ENCODE data around the gene NEUROG1. TPM values are rescaled to one million over a fixed set of nuclear protein-coding genes. Genes with fewer than 3 reads are reported as not detected.

The NEUROG1 gene
- total RNA-seq, 1 experiment from 2014 or later: not detected

- intact Hi-C loops (cut with micrococcal nuclease): no loop called here
- Mint-ChIP-seq H3K9me3 (ENCODE audit: unreplicated experiment) (no peaks in the 10 kb centered on the region), H3K27ac (ENCODE audit: low read depth, unreplicated experiment) (no peak overlapping the region), H3K4me1 (ENCODE audit: insufficient read depth, unreplicated experiment) (no peaks in the 10 kb centered on the region), H3K27me3 (ENCODE audit: insufficient read depth, unreplicated experiment) (peaks cover 63% of the 10 kb centered on the region), H3K4me3 (ENCODE audit: unreplicated experiment) (no peak overlapping the region), H3K36me3 (ENCODE audit: insufficient read depth, unreplicated experiment) (no peaks in the 10 kb centered on the region)
- no peak for DNase-seq (ENCODE audit: unreplicated experiment)
- TF ChIP-seq CTCF (IDR thresholded peaks at IDR 0.05; ENCODE audit: unreplicated experiment): no peak
- no TSS peak for BruUV-seq (replicated peaks)
- ChIA-PET CTCF (interaction anchor here (2.4 to 23.9 kb wide), 2 partner anchors 18 to 147 kb away, joined by 13 to 391 read pairs; no protein-coding TSS in a partner anchor), POLR2A (interaction anchor here (1.4 kb wide), 1 partner anchor 8 kb away, joined by 3 read pairs; no protein-coding TSS in a partner anchor)
Observed at GRCh38 chr5:135582099-135582781, 46.5 kb upstream of the NEUROG1 start.

- H3K27ac Mint-ChIP-seq (ENCODE audit: low read depth, unreplicated experiment): no peak within 1 kb of the TSS
- H3K27me3 Mint-ChIP-seq (ENCODE audit: insufficient read depth, unreplicated experiment): peaks cover 50% of the 10 kb centered on the region
- no peaks in the 10 kb centered on the region for H3K4me1 Mint-ChIP-seq (ENCODE audit: insufficient read depth, unreplicated experiment)
- H3K4me3 Mint-ChIP-seq (ENCODE audit: unreplicated experiment): peak within 1 kb of the TSS; percentile 69
- no peak for TF ChIP-seq CTCF (IDR thresholded peaks at IDR 0.05; ENCODE audit: unreplicated experiment)
- DNase-seq (ENCODE audit: unreplicated experiment): peak; percentile 95
- intact Hi-C loops (cut with micrococcal nuclease): no loop called here
- no peaks in the 10 kb centered on the region for H3K9me3 Mint-ChIP-seq (ENCODE audit: unreplicated experiment)
- ChIA-PET POLR2A (interaction anchor here (0.6 to 1.1 kb wide), 5 partner anchors 13 to 251 kb away, joined by 3 read pairs; no protein-coding TSS in a partner anchor), CTCF (interaction anchor here (0.6 to 23.9 kb wide), 8 partner anchors 14 to 252 kb away, joined by 3 to 391 read pairs (median 5); no protein-coding TSS in a partner anchor)
- H3K36me3 Mint-ChIP-seq (ENCODE audit: insufficient read depth, unreplicated experiment): no peaks in the 10 kb centered on the region
- no TSS peak for BruUV-seq (replicated peaks)
Observed at GRCh38 chr5:135578685-135579341, 43.0 kb upstream of the NEUROG1 start, which contains the start of gene CXCL14. TSS of gene CXCL14 (minus strand) at chr5:135578991. CDS start at chr5:135578778, 213 bp downstream.

- Mint-ChIP-seq H3K9me3 (ENCODE audit: unreplicated experiment) (no peaks in the 10 kb centered on the region), H3K36me3 (ENCODE audit: insufficient read depth, unreplicated experiment) (no peaks in the 10 kb centered on the region), H3K4me3 (ENCODE audit: unreplicated experiment) (peak overlapping the region; percentile 69), H3K4me1 (ENCODE audit: insufficient read depth, unreplicated experiment) (no peaks in the 10 kb centered on the region), H3K27me3 (ENCODE audit: insufficient read depth, unreplicated experiment) (peaks cover 45% of the 10 kb centered on the region), H3K27ac (ENCODE audit: low read depth, unreplicated experiment) (no peak overlapping the region)
- ChIA-PET CTCF (interaction anchor here (0.6 to 23.9 kb wide), 8 partner anchors 14 to 252 kb away, joined by 3 to 391 read pairs (median 4); no protein-coding TSS in a partner anchor), POLR2A (interaction anchor here (0.6 to 1.0 kb wide), 4 partner anchors 16 to 252 kb away, joined by 3 read pairs; no protein-coding TSS in a partner anchor)
- TF ChIP-seq CTCF (IDR thresholded peaks at IDR 0.05; ENCODE audit: unreplicated experiment): no peak
- DNase-seq (ENCODE audit: unreplicated experiment): no peak
- intact Hi-C loops (cut with micrococcal nuclease): no loop called here
- BruUV-seq (replicated peaks): no TSS peak
Observed at GRCh38 chr5:135578305-135578684, 42.5 kb upstream of the NEUROG1 start.

GRCh38 chr5:135577421-135577820, 41.7 kb upstream of the NEUROG1 start:
- ChIA-PET CTCF (interaction anchor here (0.9 to 23.9 kb wide), 6 partner anchors 13 to 253 kb away, joined by 3 to 391 read pairs (median 6); no protein-coding TSS in a partner anchor), POLR2A (no interaction called here)
- intact Hi-C loops (cut with micrococcal nuclease): no loop called here
- Mint-ChIP-seq H3K27me3 (ENCODE audit: insufficient read depth, unreplicated experiment) (peaks cover 37% of the 10 kb centered on the region), H3K4me1 (ENCODE audit: insufficient read depth, unreplicated experiment) (no peaks in the 10 kb centered on the region), H3K9me3 (ENCODE audit: unreplicated experiment) (no peaks in the 10 kb centered on the region), H3K27ac (ENCODE audit: low read depth, unreplicated experiment) (no peak overlapping the region), H3K36me3 (ENCODE audit: insufficient read depth, unreplicated experiment) (no peaks in the 10 kb centered on the region), H3K4me3 (ENCODE audit: unreplicated experiment) (no peak overlapping the region)
- DNase-seq (ENCODE audit: unreplicated experiment): no peak
- no peak for TF ChIP-seq CTCF (IDR thresholded peaks at IDR 0.05; ENCODE audit: unreplicated experiment)
- no TSS peak for BruUV-seq (replicated peaks)

All from MCF 10A (cell line).